Activated CD8-positive, alpha-beta memory T cell treated with anti-CD3 and anti-CD28 coated beads, Interleukin-2, amount 50 U/mL, for 48 hours (primary cell): Measurements from ENCODE around the gene MCM7.
"Not testable (repeated sequence)": the region's sequence is repeated elsewhere in the genome, so short reads cannot be mapped to it uniquely, and the experiment has no call there.

Source experiments
- DNase-seq: peaks from one replicate; pipeline ENCODE4 v3.0.0-alpha.2; 2020

Gene MCM7

GRCh38 chr7:100101016-100101862 lies at the start of gene MCM7, which contains the start of gene AP4M1:
Gene MCM7, minus strand, starts transcription at chr7:100101397. Its CDS starts 103 bp downstream, at chr7:100101294.
Gene AP4M1, plus strand, starts transcription at chr7:100101643. Its CDS starts 72 bp downstream, at chr7:100101715.
- DNase-seq = peak; percentile 98

DNA sequence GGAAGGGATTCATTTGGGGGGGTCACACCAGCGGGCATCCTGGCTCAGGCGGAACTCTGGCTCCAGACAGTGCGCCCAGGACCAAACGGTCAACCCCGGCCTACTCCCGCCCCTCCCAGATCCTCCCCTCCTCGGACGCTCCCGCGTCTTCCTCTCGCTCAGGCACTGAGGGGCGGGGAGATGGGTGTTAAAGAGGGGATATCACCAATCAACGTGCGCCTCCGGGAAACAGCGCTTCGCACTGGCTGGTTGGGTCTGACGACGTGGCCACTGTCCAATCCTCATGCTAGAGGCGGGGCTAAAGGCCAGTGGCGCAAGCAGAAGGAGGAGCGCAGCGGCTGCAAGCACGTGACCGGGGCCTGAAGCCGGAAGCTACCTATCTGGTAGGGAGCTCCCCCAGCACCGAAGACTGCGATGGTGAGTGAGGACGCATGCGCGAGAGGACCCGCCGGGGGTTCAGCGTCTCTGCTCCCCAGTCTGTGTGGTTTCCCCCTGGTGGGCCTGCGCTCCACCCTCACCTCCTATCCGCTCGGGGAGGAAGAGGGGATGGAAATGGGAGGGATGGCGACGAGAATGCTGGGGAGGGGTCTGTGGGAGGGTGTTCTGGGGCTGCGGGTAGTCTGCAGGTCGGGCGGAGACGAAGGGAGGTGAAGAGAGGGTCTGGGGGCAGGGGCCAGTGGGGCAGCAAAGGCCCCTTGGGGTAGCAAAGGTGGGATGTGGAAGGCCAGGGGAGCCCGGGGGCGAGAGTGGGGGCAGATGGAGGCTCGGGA lies 47.5 kb upstream of the MCM7 start, which contains the start of gene LAMTOR4:
Gene LAMTOR4 (plus strand): TSS at position 360 of the 770 bp plus-strand sequence. CDS start 55 bp downstream, at position 415.
- peak; percentile 96 for DNase-seq

GRCh38 chr7:100148225-100148558 lies 47.0 kb upstream of the MCM7 start:
- no peak for DNase-seq

- no peak for DNase-seq
These were observed 46.1 kb upstream of the MCM7 start for GRCh38 chr7:100147278-100147677.

DNA sequence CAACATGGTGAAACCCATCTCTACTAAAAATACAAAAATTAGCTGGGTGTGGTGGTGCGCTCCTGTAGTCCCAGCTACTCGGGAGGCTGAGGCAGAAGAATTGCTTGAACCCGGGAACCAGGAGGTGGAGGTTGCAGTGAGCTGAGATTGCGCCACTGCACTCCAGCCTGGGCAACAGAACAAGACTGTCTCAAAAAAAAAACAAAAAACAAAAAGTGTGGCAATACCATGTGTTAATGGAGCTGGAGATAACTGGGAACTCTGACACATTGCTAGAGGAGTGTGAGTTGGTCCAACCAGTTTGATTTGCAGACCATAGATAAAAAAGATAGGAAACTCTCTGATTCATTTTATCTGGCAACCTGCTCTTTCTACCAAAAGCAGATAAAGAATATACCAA lies 45.2 kb upstream of the MCM7 start:
- not testable (repeated sequence) for DNase-seq

DNA sequence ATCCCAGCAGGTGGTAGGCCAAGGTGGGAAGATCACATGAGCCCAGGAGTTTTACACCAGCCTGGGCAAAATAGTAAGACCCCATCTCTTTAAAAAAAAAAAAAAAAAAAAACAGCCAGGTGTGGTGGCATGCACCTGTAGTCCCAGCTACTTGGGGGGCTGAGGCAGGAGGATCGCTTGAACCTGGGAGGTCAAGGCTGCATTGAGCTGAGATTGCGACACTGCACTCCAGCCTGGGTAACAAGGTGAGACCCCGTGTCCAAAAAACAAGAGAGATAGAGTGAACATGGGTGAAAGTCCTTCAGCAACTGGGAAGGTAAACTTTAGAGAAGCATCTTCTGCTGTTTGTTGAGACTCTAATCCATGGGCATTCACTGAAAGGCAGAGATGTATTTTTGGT lies 41.3 kb upstream of the MCM7 start:
- DNase-seq = no peak

- DNase-seq = no peak
These were observed 40.4 kb upstream of the MCM7 start for GRCh38 chr7:100141555-100141949.

GRCh38 chr7:100137851-100138760 lies 36.9 kb upstream of the MCM7 start:
- no peak for DNase-seq

- no peak for DNase-seq
These were observed 31.5 kb upstream of the MCM7 start for GRCh38 chr7:100132697-100133151.

DNA sequence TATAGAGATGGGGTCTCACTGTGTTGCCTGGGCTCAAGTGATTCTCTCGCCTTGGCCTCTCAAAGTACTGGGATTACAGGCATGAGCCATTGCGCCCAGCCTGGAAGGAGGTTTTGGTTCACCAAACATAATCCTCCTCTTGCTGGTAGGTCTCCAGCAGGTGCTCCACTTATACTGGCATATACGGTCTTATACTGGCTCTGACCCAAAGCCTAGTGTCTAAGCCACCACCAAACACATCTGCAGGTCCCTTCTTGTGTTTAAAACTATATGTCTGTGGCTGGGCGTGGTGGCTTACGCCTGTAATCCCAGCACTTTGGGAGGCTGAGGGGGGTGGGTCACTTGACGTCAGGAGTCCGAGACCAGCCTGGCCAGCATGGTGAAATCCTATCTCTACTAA lies 30.9 kb upstream of the MCM7 start:
- DNase-seq = no peak

GRCh38 chr7:100130608-100131453 lies 29.6 kb upstream of the MCM7 start:
- DNase-seq = peak; percentile 90

- DNase-seq = not testable (repeated sequence)
These were observed 29.0 kb upstream of the MCM7 start for GRCh38 chr7:100130220-100130607.

GRCh38 chr7:100128637-100128963 lies 27.4 kb upstream of the MCM7 start:
- DNase-seq = no peak

GRCh38 chr7:100127866-100128636 lies 26.9 kb upstream of the MCM7 start:
- peak; percentile 74 for DNase-seq

DNA sequence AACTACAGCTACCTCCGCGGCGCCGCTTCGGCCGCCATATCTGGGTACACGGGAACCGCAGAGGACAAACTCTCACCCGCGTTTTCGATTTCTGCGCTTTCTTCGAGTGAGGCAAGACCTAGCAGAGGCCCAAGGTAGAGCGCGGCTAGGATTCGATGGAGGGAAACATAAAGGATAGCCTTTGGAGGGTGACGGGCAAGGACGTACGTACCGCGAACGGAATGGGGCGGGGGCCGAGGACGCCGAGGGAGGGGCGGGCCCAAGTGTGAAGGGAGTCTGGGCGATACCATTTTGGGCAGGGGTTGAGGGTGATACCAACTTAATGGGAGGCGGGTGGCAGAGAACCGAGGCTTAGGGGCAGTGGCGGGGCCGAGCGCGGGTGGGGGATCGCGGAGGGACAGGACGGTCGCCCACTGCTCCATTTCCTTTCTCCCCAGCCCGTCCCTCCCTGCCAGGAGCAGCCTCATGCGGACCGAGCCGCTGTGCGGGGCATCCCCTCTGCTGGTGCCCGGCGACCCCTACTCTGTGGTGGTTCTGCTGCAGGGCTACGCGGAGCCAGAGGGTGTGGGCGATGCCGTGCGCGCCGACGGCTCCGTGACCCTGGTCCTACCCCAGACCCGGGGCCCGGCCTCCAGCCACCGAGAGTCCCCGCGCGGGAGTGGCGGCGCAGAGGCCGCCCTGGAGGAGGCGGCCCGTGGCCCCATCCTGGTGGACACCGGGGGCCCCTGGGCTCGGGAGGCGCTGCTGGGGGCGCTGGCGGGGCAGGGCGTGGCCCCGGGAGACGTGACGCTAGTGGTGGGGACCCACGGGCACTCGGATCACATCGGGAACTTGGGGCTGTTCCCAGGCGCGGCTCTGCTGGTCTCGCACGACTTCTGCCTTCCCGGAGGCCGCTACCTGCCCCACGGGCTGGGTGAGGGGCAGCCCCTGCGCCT lies 26.0 kb upstream of the MCM7 start, which contains the start of gene MBLAC1:
Gene MBLAC1 (plus strand): TSS at position 37 of the 935 bp plus-strand sequence. CDS start 429 bp downstream, at position 466.
- peak; percentile 95 for DNase-seq

DNA sequence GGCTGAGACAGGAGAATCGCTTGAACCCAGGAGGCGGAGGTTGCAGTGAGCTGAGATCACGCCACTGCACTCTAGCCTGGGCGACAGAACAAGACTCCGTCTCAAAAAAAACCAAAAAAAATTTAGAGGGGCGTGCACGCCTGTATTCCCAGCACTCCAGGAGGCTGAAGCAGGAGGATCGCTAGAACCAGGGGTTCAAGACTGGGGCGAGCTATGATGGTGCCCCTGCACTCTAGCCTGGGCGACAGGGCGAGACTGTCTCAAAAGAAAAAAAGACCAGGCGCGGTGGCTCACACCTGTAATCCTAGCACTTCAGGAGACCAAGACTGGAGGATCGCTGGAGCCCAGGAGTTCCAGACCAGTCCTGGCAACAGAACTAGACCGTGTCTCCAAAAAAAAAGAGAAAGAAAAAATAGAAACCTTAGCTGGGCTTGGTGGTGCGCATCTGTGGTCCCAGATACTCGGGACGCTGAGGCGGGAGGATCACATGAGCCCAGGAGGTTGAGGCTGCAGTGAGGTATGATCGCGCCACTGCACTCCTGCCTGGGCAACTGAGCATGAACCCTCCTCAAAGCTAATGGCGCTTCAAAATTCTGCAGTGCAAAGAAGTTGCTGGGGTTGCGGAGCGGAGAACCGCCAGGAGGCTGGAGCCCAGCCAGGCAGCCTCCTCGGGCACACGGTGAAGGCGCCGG lies 25.2 kb upstream of the MCM7 start:
- peak; percentile 62 for DNase-seq

GRCh38 chr7:100124301-100125230 lies 23.4 kb upstream of the MCM7 start:
- no peak for DNase-seq

DNA sequence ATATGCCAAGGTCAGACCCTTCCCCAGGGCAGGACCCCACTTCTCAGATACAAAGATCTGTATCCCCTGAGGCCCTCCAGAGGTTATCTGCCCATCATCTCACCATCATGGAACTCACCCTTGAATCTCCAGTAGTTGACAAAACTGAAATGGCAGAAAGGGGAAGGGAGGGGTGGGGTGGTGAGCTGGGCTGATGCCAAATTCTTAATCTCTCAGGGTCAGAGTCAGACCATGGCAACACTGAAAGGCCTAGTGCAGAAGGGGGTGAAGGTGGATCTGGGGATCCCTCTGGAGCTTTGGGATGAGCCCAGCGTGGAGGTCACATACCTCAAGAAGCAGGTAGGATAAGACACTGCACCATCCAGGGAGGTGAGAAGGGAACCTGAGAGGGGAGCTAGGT lies 21.4 kb upstream of the MCM7 start:
- no peak for DNase-seq
